ENCODE measurements around the gene LAMA3.

DNA sequence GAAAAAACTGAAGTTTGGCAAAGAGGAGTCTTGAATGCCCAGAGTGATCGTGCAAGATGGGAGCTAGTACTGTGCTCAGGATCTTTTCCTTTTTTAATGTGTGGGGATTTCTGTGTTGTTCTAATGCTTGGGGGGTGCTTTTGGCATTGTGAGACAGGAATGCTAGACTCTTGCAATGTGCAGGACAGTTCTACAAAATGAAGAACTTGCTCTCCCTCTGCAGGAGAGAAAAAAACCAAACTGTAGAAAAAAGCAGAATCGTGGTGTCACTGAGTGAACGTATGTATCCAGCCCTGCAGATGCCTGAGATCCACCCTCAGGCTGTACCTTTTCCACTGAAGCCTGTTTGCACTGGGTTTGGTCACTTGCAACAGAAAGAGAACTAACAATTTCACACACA is 313.2 kb downstream of the LAMA3 start:
- no peak for TF ChIP-seq RXRA (IDR thresholded peaks at IDR 0.05)
- TF ChIP-seq, protein P1, sequence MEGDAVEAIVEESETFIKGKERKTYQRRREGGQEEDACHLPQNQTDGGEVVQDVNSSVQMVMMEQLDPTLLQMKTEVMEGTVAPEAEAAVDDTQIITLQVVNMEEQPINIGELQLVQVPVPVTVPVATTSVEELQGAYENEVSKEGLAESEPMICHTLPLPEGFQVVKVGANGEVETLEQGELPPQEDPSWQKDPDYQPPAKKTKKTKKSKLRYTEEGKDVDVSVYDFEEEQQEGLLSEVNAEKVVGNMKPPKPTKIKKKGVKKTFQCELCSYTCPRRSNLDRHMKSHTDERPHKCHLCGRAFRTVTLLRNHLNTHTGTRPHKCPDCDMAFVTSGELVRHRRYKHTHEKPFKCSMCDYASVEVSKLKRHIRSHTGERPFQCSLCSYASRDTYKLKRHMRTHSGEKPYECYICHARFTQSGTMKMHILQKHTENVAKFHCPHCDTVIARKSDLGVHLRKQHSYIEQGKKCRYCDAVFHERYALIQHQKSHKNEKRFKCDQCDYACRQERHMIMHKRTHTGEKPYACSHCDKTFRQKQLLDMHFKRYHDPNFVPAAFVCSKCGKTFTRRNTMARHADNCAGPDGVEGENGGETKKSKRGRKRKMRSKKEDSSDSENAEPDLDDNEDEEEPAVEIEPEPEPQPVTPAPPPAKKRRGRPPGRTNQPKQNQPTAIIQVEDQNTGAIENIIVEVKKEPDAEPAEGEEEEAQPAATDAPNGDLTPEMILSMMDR (IDR thresholded peaks at IDR 0.05; ENCODE audit: low read depth, low read length, missing input control): no peak
- TF ChIP-seq, protein P2, sequence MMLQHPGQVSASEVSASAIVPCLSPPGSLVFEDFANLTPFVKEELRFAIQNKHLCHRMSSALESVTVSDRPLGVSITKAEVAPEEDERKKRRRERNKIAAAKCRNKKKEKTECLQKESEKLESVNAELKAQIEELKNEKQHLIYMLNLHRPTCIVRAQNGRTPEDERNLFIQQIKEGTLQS (IDR thresholded peaks at IDR 0.05): no peak
- TF ChIP-seq JUND (IDR thresholded peaks at IDR 0.05): no peak
- no peak for TF ChIP-seq GABPA (IDR thresholded peaks at IDR 0.05 in 1 of 2, conservative IDR thresholded peaks at IDR 0.05 in 1 of 2)
- no peak for TF ChIP-seq TAF1 (conservative IDR thresholded peaks at IDR 0.05)
- TF ChIP-seq, protein P3, sequence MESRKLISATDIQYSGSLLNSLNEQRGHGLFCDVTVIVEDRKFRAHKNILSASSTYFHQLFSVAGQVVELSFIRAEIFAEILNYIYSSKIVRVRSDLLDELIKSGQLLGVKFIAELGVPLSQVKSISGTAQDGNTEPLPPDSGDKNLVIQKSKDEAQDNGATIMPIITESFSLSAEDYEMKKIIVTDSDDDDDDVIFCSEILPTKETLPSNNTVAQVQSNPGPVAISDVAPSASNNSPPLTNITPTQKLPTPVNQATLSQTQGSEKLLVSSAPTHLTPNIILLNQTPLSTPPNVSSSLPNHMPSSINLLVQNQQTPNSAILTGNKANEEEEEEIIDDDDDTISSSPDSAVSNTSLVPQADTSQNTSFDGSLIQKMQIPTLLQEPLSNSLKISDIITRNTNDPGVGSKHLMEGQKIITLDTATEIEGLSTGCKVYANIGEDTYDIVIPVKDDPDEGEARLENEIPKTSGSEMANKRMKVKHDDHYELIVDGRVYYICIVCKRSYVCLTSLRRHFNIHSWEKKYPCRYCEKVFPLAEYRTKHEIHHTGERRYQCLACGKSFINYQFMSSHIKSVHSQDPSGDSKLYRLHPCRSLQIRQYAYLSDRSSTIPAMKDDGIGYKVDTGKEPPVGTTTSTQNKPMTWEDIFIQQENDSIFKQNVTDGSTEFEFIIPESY (IDR thresholded peaks at IDR 0.05): no peak
- TF ChIP-seq HNF4G (IDR thresholded peaks at IDR 0.05): no peak
- TF ChIP-seq, protein P4, sequence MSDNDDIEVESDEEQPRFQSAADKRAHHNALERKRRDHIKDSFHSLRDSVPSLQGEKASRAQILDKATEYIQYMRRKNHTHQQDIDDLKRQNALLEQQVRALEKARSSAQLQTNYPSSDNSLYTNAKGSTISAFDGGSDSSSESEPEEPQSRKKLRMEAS (IDR thresholded peaks at IDR 0.05): no peak
- TF ChIP-seq SP1 (IDR thresholded peaks at IDR 0.05): no peak
- no peak for TF ChIP-seq YY1 (IDR thresholded peaks at IDR 0.05)
- TF ChIP-seq RAD21 (IDR thresholded peaks at IDR 0.05): no peak
- TF ChIP-seq FOXA1 (IDR thresholded peaks at IDR 0.05): no peak
